Adrenal gland (tissue), 5 donors: ENCODE data around the gene EXOC6B.

ENCODE experiments used
- CTCF ChIP-seq, 6 experiments: fragments of 450-650 bp in 4 of 6; fragments of 200-600 bp in 2 of 6; sonication (generic) in 1 of 6; IDR thresholded peaks; 1 replicate in 5 of 6; 2 replicates in 1 of 6; pipeline versions ENCODE4 v1.5.1 to v1.8.0; 2016 to 2021; ENCODE audit warnings: antibody characterized with exemption in 6 of 6, mild to moderate bottlenecking in 2 of 6, moderate library complexity in 1 of 6
- POLR2A ChIP-seq, 2 donors: fragments of 450-650 bp; IDR thresholded peaks; one replicate each; pipeline ENCODE4 v1.6.1; 2017; ENCODE audit warnings: antibody characterized with exemption in 2 of 2, mild to moderate bottlenecking in 2 of 2, moderate library complexity in 1 of 2
- donor health status: DM: no; HTN: no; CAD: no.

GRCh38 chr2:72330652-72331051 is 495.2 kb downstream of the EXOC6B start:
- no peak for TF ChIP-seq POLR2A (IDR thresholded peaks at IDR 0.05)
- TF ChIP-seq CTCF (IDR thresholded peaks at IDR 0.05), result no peak
